ENCODE results near the gene SLC22A23. TPM values are rescaled to one million over a fixed set of nuclear protein-coding genes. Genes with fewer than 3 reads are reported as not detected.

The SLC22A23 gene
- total RNA-seq, 2 experiments from 2014 or later: not detected

DNA sequence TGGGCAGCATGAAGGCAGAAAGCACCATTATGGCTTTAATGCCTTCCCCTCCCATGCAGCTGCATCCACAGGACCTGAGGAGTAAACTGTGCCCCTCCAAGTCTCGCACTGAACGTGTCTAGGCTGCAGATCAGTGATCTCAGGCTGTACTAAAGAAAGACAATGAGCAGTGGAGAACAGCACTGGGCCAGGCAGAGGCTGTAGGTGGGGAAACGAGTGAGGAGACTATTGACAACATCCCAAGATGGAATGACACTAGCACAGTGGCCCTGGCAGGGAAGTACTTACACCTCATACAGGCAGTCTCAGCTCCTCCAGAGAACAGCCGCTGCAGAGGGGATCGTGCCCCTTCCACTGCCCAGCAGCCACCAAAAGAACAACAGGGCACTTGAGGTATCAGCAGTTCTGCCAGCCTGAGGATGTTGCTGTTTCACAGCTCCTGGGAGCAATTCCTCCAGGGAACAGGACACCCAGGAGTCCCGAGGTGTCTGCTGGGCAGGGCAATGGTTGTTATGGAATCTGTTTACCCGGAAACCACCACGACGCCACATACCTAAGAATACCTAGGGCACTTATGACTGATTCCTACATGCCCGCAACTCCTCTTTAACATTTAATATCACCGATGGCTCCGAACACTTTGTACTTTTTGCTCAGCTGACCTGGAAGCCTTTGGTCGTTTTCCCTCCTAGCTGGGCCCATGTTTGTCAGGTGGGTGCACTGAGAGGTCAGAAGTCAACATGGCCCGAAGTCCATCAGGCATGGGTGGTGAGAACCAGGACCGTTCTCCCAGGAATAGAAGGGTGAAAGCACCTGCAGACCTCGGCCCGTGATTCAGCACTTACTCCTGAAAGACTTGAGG, 79.1 kb downstream of the SLC22A23 start:
- no peak for DNase-seq (ENCODE audit: low spot score)
- H2AFZ ChIP-seq (ENCODE audit: low read length): no peak overlapping the region
- intact Hi-C loops (cut with micrococcal nuclease; ENCODE audit: unreplicated experiment): no loop called here
- H3K4me1 ChIP-seq (ENCODE audit: insufficient read depth, low read length, poor library complexity, severe bottlenecking): no peaks in the 10 kb centered on the region
- H3K4me2 ChIP-seq (ENCODE audit: low read length): no peak overlapping the region
- H3K9me3 ChIP-seq (ENCODE audit: low read length): no peaks in the 10 kb centered on the region
- BruUV-seq (replicated peaks): no TSS peak
- no peaks in the 10 kb centered on the region for H3K79me2 ChIP-seq (ENCODE audit: insufficient read depth, low read depth, low read length)
- H3K27ac ChIP-seq (ENCODE audit: low read depth, low read length, poor library complexity, severe bottlenecking): no peak overlapping the region
- H3K9me2 ChIP-seq (ENCODE audit: insufficient read depth, low read length): no peaks in the 10 kb centered on the region
- ChIA-PET CTCF (ENCODE audit: unreplicated experiment) (no interaction called here), POLR2A (no interaction called here)
- H3K4me3 ChIP-seq (ENCODE audit: low read depth, low read length, poor library complexity, severe bottlenecking): no peak overlapping the region
- H3K36me3 ChIP-seq (ENCODE audit: insufficient read depth, low read length): no peaks in the 10 kb centered on the region
- TF ChIP-seq, protein P1, sequence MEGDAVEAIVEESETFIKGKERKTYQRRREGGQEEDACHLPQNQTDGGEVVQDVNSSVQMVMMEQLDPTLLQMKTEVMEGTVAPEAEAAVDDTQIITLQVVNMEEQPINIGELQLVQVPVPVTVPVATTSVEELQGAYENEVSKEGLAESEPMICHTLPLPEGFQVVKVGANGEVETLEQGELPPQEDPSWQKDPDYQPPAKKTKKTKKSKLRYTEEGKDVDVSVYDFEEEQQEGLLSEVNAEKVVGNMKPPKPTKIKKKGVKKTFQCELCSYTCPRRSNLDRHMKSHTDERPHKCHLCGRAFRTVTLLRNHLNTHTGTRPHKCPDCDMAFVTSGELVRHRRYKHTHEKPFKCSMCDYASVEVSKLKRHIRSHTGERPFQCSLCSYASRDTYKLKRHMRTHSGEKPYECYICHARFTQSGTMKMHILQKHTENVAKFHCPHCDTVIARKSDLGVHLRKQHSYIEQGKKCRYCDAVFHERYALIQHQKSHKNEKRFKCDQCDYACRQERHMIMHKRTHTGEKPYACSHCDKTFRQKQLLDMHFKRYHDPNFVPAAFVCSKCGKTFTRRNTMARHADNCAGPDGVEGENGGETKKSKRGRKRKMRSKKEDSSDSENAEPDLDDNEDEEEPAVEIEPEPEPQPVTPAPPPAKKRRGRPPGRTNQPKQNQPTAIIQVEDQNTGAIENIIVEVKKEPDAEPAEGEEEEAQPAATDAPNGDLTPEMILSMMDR (conservative IDR thresholded peaks at IDR 0.05; ENCODE audit: low read length): no peak
- no peak for TF ChIP-seq EZH2phosphoT487 (IDR thresholded peaks at IDR 0.05; ENCODE audit: borderline replicate concordance, low read depth, low read length)
- H4K20me1 ChIP-seq (ENCODE audit: insufficient read depth, low read length): no peaks in the 10 kb centered on the region

DNA sequence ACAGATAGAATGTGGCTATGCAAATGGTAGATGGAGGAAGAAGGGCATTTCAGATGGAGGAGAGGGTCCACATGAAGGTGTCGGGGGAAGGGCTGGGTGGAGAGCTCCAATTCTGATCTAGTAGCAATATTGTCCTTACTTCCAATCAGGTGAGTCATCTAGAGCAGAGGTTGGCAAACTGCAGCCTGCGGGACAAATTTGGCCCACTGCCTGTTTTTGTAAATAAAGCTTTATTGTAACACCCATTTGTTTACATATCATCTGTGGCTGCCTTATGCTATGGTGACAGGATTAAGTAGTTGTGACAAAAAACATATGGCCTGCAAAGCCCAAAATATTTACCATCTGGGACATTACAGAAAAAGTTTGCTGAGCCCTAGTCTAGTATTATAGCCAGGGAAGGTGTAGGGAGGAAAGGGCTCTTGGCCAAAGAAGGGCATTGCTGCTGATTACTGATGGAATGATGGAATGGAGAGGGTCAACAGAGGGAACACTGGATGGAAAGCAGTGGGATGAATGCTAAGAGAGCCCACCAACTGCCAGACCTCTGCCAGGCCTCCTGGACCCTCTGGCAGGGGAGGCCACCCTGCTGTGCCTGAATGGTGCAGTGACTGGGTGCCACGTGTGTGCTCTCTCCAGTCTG, 79.8 kb downstream of the SLC22A23 start:
- Histone ChIP-seq H2AFZ (ENCODE audit: low read length) (no peak overlapping the region), H3K4me2 (ENCODE audit: low read length) (no peak overlapping the region), H3K9me3 (ENCODE audit: low read length) (no peaks in the 10 kb centered on the region), H3K4me1 (ENCODE audit: insufficient read depth, low read length, poor library complexity, severe bottlenecking) (no peaks in the 10 kb centered on the region), H3K4me3 (ENCODE audit: low read depth, low read length, poor library complexity, severe bottlenecking) (no peak overlapping the region), H3K79me2 (ENCODE audit: insufficient read depth, low read depth, low read length) (no peaks in the 10 kb centered on the region), H3K9me2 (ENCODE audit: insufficient read depth, low read length) (no peaks in the 10 kb centered on the region), H4K20me1 (ENCODE audit: insufficient read depth, low read length) (no peaks in the 10 kb centered on the region), H3K36me3 (ENCODE audit: insufficient read depth, low read length) (no peaks in the 10 kb centered on the region), H3K27ac (ENCODE audit: low read depth, low read length, poor library complexity, severe bottlenecking) (no peak overlapping the region)
- no TSS peak for BruUV-seq (replicated peaks)
- DNase-seq (ENCODE audit: low spot score): no peak
- TF ChIP-seq, protein P1 (conservative IDR thresholded peaks at IDR 0.05; ENCODE audit: low read length): no peak
- TF ChIP-seq EZH2phosphoT487 (IDR thresholded peaks at IDR 0.05; ENCODE audit: borderline replicate concordance, low read depth, low read length): no peak
- ChIA-PET POLR2A (no interaction called here), CTCF (ENCODE audit: unreplicated experiment) (no interaction called here)
- intact Hi-C loops (cut with micrococcal nuclease; ENCODE audit: unreplicated experiment): no loop called here

DNA sequence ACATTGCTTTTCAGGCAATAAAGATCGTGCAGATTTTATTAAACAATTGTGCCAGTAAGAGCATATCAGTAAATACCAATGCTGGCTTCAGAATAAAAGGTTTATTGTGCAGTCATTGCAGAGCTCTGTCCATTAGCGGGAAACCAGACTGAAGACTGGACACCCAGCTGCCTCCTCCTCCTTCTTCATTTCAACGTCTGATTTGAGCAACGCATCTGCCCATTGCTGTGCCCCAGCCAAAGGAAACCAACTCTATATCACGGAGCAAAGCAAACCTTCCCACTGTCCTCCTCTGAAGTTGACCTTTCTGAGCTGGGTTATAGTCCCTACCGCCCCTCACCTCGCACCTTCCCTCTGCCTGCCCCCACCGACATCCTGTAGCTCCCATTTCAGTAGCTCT, 80.8 kb downstream of the SLC22A23 start:
- no TSS peak for BruUV-seq (replicated peaks)
- Histone ChIP-seq H3K4me2 (ENCODE audit: low read length) (no peak overlapping the region), H3K4me1 (ENCODE audit: insufficient read depth, low read length, poor library complexity, severe bottlenecking) (no peaks in the 10 kb centered on the region), H3K4me3 (ENCODE audit: low read depth, low read length, poor library complexity, severe bottlenecking) (no peak overlapping the region), H3K36me3 (ENCODE audit: insufficient read depth, low read length) (no peaks in the 10 kb centered on the region), H3K9me2 (ENCODE audit: insufficient read depth, low read length) (no peaks in the 10 kb centered on the region), H2AFZ (ENCODE audit: low read length) (no peak overlapping the region), H3K27ac (ENCODE audit: low read depth, low read length, poor library complexity, severe bottlenecking) (no peak overlapping the region), H4K20me1 (ENCODE audit: insufficient read depth, low read length) (no peaks in the 10 kb centered on the region), H3K9me3 (ENCODE audit: low read length) (no peaks in the 10 kb centered on the region), H3K79me2 (ENCODE audit: insufficient read depth, low read depth, low read length) (no peaks in the 10 kb centered on the region)
- POLR2A ChIA-PET: no interaction called here
- DNase-seq (ENCODE audit: low spot score): no peak
- TF ChIP-seq, protein P1 (conservative IDR thresholded peaks at IDR 0.05; ENCODE audit: low read length): no peak
- TF ChIP-seq EZH2phosphoT487 (IDR thresholded peaks at IDR 0.05; ENCODE audit: borderline replicate concordance, low read depth, low read length): no peak
- CTCF ChIA-PET (ENCODE audit: unreplicated experiment): no interaction called here
- intact Hi-C loops (cut with micrococcal nuclease; ENCODE audit: unreplicated experiment): no loop called here
